ENCODE measurements around the gene UNK. TPM values are rescaled to one million over a fixed set of nuclear protein-coding genes. Genes with fewer than 3 reads are reported as not detected.
"Not testable (repeated sequence)": the region's sequence is repeated elsewhere in the genome, so short reads cannot be mapped to it uniquely, and the experiment has no call there.

UNK gene
- total RNA-seq, 1 experiment from 2014 or later, result 16.0 TPM

DNA sequence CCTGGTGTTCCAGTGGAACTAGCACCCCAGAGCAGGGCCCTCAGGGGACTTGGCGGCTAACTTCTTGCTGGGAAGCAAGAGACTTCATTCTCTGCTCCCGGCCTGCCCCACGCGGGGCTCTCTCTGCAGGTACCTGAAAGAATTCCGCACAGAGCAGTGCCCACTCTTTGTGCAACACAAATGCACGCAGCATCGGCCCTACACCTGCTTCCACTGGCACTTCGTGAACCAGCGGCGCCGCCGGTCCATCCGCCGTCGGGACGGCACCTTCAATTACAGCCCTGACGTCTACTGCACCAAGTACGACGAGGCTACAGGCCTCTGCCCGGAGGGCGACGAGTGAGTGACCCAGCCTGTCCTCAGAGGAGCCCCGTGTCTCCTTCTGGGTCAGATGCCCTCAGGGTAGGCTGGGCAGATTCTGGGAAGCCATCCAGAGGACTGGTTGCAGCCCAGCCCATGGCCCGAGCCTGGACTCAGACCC is 25.1 kb downstream of the UNK start:
- Histone ChIP-seq H3K4me3 (no peak overlapping the region), H3K27me3 (no peaks in the 10 kb centered on the region), H3K36me3 (peaks cover 51% of the 10 kb centered on the region), H3K9me3 (no peaks in the 10 kb centered on the region)
- no peak for DNase-seq

GRCh38 chr17:75810216-75810615 is 25.6 kb downstream of the UNK start:
- Histone ChIP-seq H3K4me3 (no peak overlapping the region), H3K27me3 (no peaks in the 10 kb centered on the region), H3K36me3 (peaks cover 54% of the 10 kb centered on the region), H3K9me3 (no peaks in the 10 kb centered on the region)
- DNase-seq, result no peak

GRCh38 chr17:75810756-75811155 is 26.1 kb downstream of the UNK start:
- peaks cover 57% of the 10 kb centered on the region for H3K36me3 ChIP-seq
- not testable (repeated sequence) for H3K9me3 ChIP-seq, DNase-seq, H3K4me3 ChIP-seq, H3K27me3 ChIP-seq

DNA sequence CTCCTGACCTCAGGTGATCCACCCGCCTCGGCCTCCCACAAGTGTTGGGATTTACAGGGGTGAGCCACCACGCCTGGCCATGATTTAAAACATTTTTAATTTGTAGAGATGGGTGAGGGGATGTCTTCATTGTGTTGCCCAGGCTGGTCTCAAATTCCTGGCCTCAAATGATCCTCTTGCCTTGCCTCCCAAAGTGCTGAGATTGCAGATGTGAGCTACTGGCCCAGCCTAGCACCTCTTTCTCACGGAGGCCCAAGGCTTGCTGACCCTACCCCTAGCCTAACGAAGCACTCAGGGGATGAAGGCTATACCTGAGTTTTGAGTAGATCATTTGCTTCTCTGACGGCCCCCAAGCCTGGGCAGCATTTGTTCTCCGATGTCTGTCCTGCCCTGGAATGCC is 26.6 kb downstream of the UNK start:
- Histone ChIP-seq H3K4me3 (no peak overlapping the region), H3K36me3 (peaks cover 61% of the 10 kb centered on the region), H3K27me3 (no peaks in the 10 kb centered on the region)

DNA sequence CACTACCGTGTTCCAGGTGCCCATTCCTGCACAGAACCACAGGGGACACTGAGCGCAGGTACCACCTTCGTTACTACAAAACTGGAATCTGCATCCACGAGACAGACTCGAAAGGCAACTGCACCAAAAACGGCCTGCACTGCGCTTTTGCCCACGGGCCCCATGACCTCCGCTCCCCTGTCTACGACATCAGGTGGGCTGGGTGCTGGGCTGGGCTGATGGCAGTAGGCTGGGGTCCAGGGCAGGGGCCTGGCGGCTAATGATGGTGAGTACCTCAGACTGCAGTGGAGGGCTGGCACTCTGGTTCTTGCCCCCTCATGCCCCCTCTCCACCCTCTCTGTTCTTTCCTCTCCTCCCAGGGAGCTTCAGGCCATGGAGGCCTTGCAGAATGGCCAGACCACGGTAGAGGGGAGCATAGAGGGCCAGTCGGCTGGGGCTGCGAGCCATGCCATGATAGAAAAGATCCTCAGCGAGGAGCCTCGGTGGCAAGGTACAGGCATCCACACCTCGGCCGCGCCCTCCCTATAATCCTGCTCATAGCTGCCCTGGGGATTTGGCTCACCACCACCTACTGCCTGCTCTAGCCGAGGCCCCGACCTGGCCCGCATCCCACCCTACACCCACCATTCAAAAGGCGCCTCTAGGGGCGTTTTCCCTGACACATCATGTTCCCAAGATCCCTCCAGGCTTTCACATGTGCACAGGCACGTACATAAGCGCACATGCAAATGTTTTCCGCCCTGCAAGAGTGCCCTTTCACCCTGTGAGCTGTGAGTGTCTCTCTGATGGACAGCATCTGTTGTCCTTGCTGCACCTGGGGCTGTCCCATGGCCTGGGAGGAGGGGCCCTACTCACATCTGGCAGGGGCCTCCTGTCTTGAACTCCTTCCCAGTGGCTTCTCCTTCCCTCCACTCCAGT is 27.7 kb downstream of the UNK start:
- H3K27me3 ChIP-seq, result no peaks in the 10 kb centered on the region
- peaks cover 73% of the 10 kb centered on the region for H3K36me3 ChIP-seq
- no peak overlapping the region for H3K4me3 ChIP-seq
- no peaks in the 10 kb centered on the region for H3K9me3 ChIP-seq
- no peak for DNase-seq

More for the DNA sequence above, 26.6 kb downstream of the UNK start:
- no peaks in the 10 kb centered on the region for H3K9me3 ChIP-seq
- no peak for DNase-seq

DNA sequence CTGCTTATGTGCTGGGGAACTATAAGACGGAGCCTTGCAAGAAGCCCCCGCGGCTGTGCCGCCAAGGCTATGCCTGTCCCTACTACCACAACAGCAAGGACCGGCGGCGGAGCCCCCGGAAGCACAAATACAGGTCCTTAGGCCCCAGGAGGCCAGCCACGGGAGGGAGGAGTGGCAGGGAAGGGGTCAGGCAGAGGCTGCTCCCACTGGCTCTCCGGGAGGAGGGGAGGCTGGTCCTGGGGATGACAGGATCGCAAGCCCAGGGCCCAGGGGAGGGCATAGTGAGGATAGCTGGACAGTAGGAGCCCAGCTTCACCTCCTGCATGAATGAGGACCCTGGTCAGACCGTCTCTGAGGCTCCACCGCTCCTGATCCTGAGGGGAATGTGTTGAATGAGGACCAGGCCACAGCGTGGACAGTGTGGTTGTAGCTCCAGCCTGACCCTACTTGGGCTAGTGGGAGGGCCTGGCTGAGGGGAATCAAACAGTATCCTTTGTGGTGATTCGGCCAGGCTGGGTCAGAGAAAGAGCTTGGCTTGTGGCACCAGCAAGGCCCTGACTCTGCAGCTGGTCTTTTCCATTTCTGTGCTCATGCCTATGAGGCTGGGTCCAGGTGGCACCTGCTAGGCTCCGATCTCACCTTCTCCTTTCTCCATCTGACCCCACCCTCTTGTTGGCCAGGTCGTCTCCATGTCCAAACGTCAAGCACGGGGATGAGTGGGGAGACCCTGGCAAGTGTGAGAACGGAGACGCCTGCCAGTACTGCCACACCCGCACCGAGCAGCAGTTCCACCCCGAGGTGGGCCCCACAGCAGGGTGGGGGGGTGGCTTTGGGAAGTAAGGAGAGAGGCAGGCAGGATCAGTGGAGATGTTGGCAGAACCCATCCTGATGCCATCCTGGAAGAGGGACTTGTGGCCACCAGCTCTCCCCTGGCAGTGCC is 28.7 kb downstream of the UNK start:
- no peak for DNase-seq
- peaks cover 78% of the 10 kb centered on the region for H3K36me3 ChIP-seq
- H3K9me3 ChIP-seq, result no peaks in the 10 kb centered on the region
- no peak overlapping the region for H3K4me3 ChIP-seq
- no peaks in the 10 kb centered on the region for H3K27me3 ChIP-seq

- no peak overlapping the region for H3K4me3 ChIP-seq
- H3K36me3 ChIP-seq, result peaks cover 83% of the 10 kb centered on the region
- no peaks in the 10 kb centered on the region for H3K27me3 ChIP-seq
- H3K9me3 ChIP-seq, result no peaks in the 10 kb centered on the region
- DNase-seq, result no peak
Measured at GRCh38 chr17:75814021-75814395, 29.4 kb downstream of the UNK start.

DNA sequence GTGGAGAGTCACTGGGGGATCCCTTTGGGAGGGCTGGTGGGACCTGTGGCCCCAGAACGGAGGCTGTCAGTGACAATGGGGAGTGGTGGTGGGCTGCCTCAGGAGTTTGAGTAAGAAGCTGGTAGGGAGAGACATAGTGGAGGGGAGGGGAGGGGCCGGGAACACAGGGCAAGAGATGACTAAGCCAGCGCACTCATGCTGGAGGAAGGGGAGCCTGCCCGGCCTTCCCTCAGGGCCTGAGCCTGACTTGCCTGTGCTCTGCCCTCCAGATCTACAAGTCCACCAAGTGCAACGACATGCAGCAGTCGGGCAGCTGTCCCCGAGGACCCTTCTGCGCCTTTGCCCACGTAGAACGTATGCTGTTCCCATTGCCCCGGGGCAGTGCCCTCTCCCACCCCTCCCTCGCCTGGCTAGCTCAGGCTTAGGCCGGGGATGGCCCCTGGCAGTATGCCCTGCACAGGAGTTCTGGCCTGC is 30.3 kb downstream of the UNK start:
- Histone ChIP-seq H3K9me3 (no peaks in the 10 kb centered on the region), H3K4me3 (no peak overlapping the region), H3K27me3 (no peaks in the 10 kb centered on the region), H3K36me3 (peaks cover 85% of the 10 kb centered on the region)
- peak; percentile 79 for DNase-seq

DNA sequence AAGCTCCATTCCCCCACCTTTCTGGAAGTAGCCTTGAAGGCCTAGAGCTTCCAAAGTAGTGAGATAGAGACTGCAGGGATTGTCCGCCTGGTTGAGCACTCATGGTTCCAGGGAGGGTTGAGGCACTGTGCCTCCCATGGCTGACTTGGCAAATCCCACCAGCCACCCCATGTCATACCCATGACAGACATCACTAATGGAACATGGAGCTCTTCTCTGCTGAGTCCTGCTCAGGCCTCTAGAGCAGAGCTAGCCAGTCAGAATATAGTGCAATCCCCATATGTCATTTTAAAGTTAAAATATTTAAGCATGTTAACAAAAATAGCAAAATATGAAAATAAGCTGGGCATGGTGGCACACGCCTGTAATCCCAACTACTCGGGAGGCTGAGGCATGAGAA is 30.8 kb downstream of the UNK start:
- Histone ChIP-seq H3K9me3 (no peaks in the 10 kb centered on the region), H3K36me3 (peaks cover 86% of the 10 kb centered on the region), H3K4me3 (no peak overlapping the region), H3K27me3 (no peaks in the 10 kb centered on the region)
- no peak for DNase-seq

DNA sequence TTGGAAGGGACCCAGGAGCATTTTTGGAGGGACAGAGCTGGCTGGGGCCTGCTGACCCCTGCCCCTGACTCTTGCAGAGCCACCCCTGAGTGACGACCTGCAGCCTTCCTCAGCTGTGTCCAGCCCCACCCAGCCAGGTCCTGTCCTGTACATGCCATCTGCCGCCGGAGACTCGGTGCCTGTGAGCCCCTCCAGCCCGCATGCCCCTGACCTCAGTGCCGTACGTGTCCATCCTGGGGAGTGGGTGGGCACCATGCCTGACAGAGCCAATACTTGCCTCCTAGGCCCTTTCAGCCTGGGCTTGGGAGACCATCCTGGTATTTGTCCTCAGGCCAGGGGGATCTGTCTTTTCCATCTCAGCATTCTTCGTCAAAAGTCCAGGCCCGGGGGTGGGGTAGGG is 32.1 kb downstream of the UNK start:
- no peak for DNase-seq
- Histone ChIP-seq H3K36me3 (peaks cover 84% of the 10 kb centered on the region), H3K4me3 (no peak overlapping the region), H3K27me3 (no peaks in the 10 kb centered on the region), H3K9me3 (no peaks in the 10 kb centered on the region)

- no peak for DNase-seq
- Histone ChIP-seq H3K27me3 (no peaks in the 10 kb centered on the region), H3K4me3 (no peak overlapping the region), H3K36me3 (peaks cover 86% of the 10 kb centered on the region), H3K9me3 (no peaks in the 10 kb centered on the region)
Measured at GRCh38 chr17:75817571-75817970, 33.0 kb downstream of the UNK start.

DNA sequence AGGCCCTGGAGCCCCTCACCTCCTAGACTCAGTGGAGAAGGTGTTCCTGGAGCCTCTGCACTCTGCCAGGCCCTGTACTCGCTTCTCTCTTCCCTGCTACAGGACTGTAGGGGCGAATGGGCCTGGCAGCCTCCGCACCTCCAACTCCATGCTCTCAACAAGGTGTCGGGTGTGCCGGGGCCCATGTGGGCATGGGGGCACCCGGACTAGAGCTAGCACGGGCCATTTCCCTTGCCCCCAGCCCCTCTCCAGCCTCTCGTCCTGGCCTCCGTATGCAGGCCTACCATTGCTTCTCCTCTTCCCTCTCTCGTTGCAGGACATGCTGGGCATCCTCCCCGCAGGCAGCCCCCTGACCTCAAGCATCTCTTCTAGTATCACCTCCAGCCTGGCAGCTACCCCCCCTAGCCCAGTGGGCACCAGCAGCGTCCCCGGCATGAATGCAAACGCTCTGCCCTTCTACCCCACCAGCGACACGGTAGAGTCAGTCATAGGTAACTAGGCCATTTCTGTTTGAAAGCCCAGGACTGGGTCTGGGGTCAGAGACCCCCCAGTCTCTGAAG is 33.8 kb downstream of the UNK start:
- peaks cover 82% of the 10 kb centered on the region for H3K36me3 ChIP-seq
- DNase-seq, result no peak
- H3K27me3 ChIP-seq, result no peaks in the 10 kb centered on the region
- no peak overlapping the region for H3K4me3 ChIP-seq
- H3K9me3 ChIP-seq, result no peaks in the 10 kb centered on the region

GRCh38 chr17:75819116-75819515 is 34.5 kb downstream of the UNK start:
- H3K4me3 ChIP-seq, result no peak overlapping the region
- DNase-seq, result no peak
- no peaks in the 10 kb centered on the region for H3K27me3 ChIP-seq
- H3K36me3 ChIP-seq, result peaks cover 77% of the 10 kb centered on the region
- no peaks in the 10 kb centered on the region for H3K9me3 ChIP-seq

DNA sequence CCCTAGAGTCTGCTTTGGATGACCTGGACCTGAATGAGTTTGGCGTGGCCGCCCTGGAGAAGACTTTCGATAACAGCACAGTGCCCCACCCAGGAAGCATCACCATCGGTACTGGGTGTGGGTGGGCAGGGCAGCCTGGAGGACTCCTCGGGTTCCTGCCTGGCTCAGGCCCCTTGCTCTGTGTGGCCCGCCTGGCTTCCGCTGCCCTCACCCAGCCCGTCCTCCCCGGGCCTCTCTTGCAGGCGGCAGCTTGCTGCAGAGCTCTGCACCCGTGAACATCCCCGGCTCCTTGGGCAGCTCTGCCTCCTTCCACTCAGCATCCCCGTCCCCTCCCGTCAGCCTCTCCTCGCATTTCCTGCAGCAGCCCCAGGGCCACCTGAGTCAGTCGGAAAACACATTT is 35.1 kb downstream of the UNK start:
- Histone ChIP-seq H3K9me3 (no peaks in the 10 kb centered on the region), H3K27me3 (no peaks in the 10 kb centered on the region), H3K36me3 (peaks cover 76% of the 10 kb centered on the region), H3K4me3 (no peak overlapping the region)
- DNase-seq, result no peak

- Histone ChIP-seq H3K4me3 (no peak overlapping the region), H3K9me3 (no peaks in the 10 kb centered on the region), H3K36me3 (peaks cover 72% of the 10 kb centered on the region), H3K27me3 (no peaks in the 10 kb centered on the region)
- DNase-seq, result no peak
Measured at GRCh38 chr17:75820094-75821080, 35.8 kb downstream of the UNK start.

DNA sequence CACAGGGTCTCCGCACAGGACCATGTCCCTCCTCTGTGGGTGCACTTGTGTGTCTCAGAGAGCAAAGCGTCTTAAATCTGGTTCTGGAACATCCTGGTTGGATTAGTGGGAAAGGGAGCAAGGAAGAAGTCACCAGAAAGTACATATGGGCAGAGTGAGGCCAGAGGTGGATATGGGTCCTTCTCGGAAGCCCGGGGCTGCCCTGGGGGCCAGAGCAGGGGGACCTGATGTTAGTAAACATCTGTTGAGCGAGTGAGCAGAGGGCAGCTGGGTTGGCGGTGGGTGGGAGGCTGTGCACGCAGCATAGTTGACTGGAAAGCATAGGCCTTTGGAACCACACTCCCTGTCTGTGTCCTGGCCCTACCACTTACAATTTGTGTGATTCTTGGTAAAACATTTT is 36.9 kb downstream of the UNK start:
- no peak for DNase-seq
- peaks cover 66% of the 10 kb centered on the region for H3K36me3 ChIP-seq
- no peak overlapping the region for H3K4me3 ChIP-seq

More for the DNA sequence above, 36.9 kb downstream of the UNK start:
- Histone ChIP-seq H3K27me3 (no peaks in the 10 kb centered on the region), H3K9me3 (no peaks in the 10 kb centered on the region)
